ENCODE results near the gene CISH.

Gene CISH

DNA sequence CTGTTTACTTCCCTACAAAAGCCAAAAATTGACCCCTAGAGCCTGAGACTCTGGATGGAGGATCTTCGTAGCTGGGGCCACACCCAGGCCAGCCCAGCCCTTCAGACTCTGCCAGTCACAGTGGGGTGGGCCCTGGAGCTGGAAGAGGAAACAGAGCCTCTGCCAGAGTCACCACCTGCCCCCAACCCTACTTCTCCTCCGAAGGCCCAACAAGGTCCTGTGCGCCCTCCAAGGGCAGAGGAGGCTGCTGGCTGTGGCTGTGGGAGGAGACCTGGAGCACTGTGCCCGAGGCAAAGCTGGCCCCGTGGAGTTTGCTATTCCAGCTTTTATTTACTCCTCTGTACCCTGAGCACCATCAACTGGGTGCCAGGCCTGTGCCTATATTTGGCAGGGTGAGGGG lies 19.0 kb downstream of the CISH start:
- no peak overlapping the region for H3K4me3 ChIP-seq (IDR thresholded peaks at IDR 0.05; ENCODE audit: insufficient read depth, low read depth, low read length)
- H3K4me2 ChIP-seq = no peak overlapping the region
- H3K27me3 ChIP-seq (ENCODE audit: insufficient read depth, low read depth) = no peaks in the 10 kb centered on the region
- H3K4me1 ChIP-seq (ENCODE audit: low read depth, poor library complexity, severe bottlenecking) = peaks cover 11% of the 10 kb centered on the region
- no peaks in the 10 kb centered on the region for H3K36me3 ChIP-seq (ENCODE audit: insufficient read depth)
- TF ChIP-seq CTCF (conservative IDR thresholded peaks at IDR 0.05; ENCODE audit: low read depth, low read length) = no peak
- no peak overlapping the region for H2AFZ ChIP-seq (ENCODE audit: low read depth)
- no peak overlapping the region for H3K9ac ChIP-seq
- no peaks in the 10 kb centered on the region for H4K20me1 ChIP-seq (ENCODE audit: insufficient read depth)
- H3K27ac ChIP-seq = no peak overlapping the region
- H3K79me2 ChIP-seq (ENCODE audit: insufficient read depth, low read depth) = no peaks in the 10 kb centered on the region

DNA sequence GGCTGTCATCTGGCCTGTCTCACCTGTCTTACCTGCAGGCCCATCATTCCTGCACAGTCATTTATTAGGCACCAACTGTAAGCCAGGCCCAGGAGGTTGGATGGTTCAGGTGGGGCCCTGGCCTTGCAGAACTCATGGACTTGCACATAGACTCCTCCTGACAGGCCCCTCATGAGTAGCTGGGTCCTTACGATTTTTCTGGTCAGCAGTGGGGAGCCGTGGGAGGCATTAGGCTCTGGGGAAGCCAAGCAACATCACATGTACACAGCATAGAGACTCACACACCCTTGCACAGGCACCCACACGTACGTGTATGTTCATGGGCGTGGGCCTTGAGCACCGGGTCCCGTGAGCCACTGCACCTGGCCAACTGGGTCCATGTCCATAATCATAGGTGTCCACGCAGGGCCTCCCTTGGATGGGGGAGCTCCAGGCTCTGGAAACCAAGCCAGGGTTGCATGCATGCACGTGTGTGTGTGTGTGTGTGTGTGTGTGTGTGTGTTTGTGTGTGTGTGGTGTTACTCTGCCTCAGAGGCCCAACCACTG lies 20.3 kb downstream of the CISH start:
- Histone ChIP-seq H3K4me3 (IDR thresholded peaks at IDR 0.05; ENCODE audit: insufficient read depth, low read depth, low read length) (no peak overlapping the region), H3K27ac (no peak overlapping the region), H3K9ac (no peak overlapping the region), H4K20me1 (ENCODE audit: insufficient read depth) (no peaks in the 10 kb centered on the region), H3K27me3 (ENCODE audit: insufficient read depth, low read depth) (no peaks in the 10 kb centered on the region), H3K36me3 (ENCODE audit: insufficient read depth) (no peaks in the 10 kb centered on the region), H3K4me2 (no peak overlapping the region), H3K4me1 (ENCODE audit: low read depth, poor library complexity, severe bottlenecking) (peaks cover 11% of the 10 kb centered on the region), H2AFZ (ENCODE audit: low read depth) (no peak overlapping the region), H3K79me2 (ENCODE audit: insufficient read depth, low read depth) (no peaks in the 10 kb centered on the region)
- TF ChIP-seq CTCF (conservative IDR thresholded peaks at IDR 0.05; ENCODE audit: low read depth, low read length) = no peak

DNA sequence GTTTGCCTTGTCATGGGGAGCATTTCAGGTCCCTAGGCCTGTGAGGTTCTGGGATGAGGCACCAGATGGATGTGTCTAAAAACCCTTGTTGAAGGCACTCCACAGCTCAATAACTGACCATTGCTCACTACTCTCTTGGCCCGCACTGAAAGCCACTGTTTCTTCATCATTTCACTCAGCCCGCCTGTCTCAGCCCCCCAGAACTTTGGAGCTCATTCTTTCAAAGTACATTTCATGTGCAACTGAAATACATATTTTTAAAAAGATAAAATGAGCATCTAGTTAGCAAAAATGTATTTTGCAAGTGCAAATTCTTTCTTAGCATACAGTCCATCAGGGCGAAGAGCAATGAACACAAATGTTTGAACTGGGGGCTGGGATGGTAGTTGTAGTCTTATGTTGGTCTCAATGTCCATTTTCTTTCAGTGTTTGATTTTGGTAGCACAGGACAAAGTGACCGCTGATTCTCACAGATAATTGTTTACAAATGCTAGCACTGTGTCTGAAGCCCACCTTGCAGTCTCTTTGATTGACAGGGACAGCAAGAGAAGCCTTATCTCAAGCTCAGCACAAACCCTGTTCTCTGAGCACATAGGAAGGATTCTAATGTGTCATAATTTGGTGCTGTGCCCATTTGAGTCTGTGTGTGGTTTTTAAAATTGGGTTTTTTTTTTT lies 22.7 kb downstream of the CISH start:
- Histone ChIP-seq H3K4me2 (no peak overlapping the region), H3K36me3 (ENCODE audit: insufficient read depth) (no peaks in the 10 kb centered on the region), H4K20me1 (ENCODE audit: insufficient read depth) (no peaks in the 10 kb centered on the region), H3K9ac (no peak overlapping the region), H3K4me3 (IDR thresholded peaks at IDR 0.05; ENCODE audit: insufficient read depth, low read depth, low read length) (no peak overlapping the region), H3K27ac (no peak overlapping the region), H3K79me2 (ENCODE audit: insufficient read depth, low read depth) (no peaks in the 10 kb centered on the region), H3K27me3 (ENCODE audit: insufficient read depth, low read depth) (no peaks in the 10 kb centered on the region), H3K4me1 (ENCODE audit: low read depth, poor library complexity, severe bottlenecking) (peaks cover 11% of the 10 kb centered on the region), H2AFZ (ENCODE audit: low read depth) (no peak overlapping the region)
- TF ChIP-seq CTCF (conservative IDR thresholded peaks at IDR 0.05; ENCODE audit: low read depth, low read length) = no peak

- Histone ChIP-seq H2AFZ (ENCODE audit: low read depth) (no peak overlapping the region), H3K79me2 (ENCODE audit: insufficient read depth, low read depth) (no peaks in the 10 kb centered on the region), H4K20me1 (ENCODE audit: insufficient read depth) (no peaks in the 10 kb centered on the region), H3K9ac (no peak overlapping the region), H3K27me3 (ENCODE audit: insufficient read depth, low read depth) (no peaks in the 10 kb centered on the region), H3K27ac (no peak overlapping the region), H3K4me3 (IDR thresholded peaks at IDR 0.05; ENCODE audit: insufficient read depth, low read depth, low read length) (no peak overlapping the region), H3K4me2 (no peak overlapping the region), H3K4me1 (ENCODE audit: low read depth, poor library complexity, severe bottlenecking) (peaks cover 11% of the 10 kb centered on the region), H3K36me3 (ENCODE audit: insufficient read depth) (no peaks in the 10 kb centered on the region)
- TF ChIP-seq CTCF (conservative IDR thresholded peaks at IDR 0.05; ENCODE audit: low read depth, low read length) = no peak
Observed at GRCh38 chr3:50587806-50588758, 23.5 kb downstream of the CISH start.
